Measurements from ENCODE around the gene LRFN4. TPM values are rescaled to one million over a fixed set of nuclear protein-coding genes. Genes with fewer than 3 reads are reported as not detected.

Gene LRFN4
- total RNA-seq, 4 donors from 2014 or later: 8.7 to 21.9 (median 13.1) TPM

GRCh38 chr11:66815646-66816045 lies 41.2 kb upstream of the LRFN4 start:
- DNase-seq (ENCODE audit: extremely low spot score): no peak
- intact Hi-C loops (cut with DNase I): no loop called here

GRCh38 chr11:66818231-66818955 lies 38.5 kb upstream of the LRFN4 start:
- 89% methylated on average over 3 of the region's 3 CpGs for WGBS
- no peaks in the 10 kb centered on the region for H3K27me3 ChIP-seq
- intact Hi-C loops (cut with DNase I): no loop called here

More at GRCh38 chr11:66815646-66816045, 41.2 kb upstream of the LRFN4 start:
- peaks cover 0 to 27% (median 0%) of the 10 kb centered on the region in 4 donors for H3K36me3 ChIP-seq
- H3K9me3 ChIP-seq: no peaks in the 10 kb centered on the region
- TF ChIP-seq EP300 (IDR thresholded peaks at IDR 0.05): no peak
- no peak for TF ChIP-seq POLR2A (IDR thresholded peaks at IDR 0.05; ENCODE audit: low read depth)
- TF ChIP-seq CTCF (IDR thresholded peaks at IDR 0.05): no peak
- no peak for TF ChIP-seq POLR2AphosphoS5 (IDR thresholded peaks at IDR 0.05)
- 88% methylated on average over 1 of the region's 1 CpG for WGBS
- H3K4me3 ChIP-seq: no peak overlapping the region
- H3K27me3 ChIP-seq: no peaks in the 10 kb centered on the region
- H3K4me1 ChIP-seq: no peaks in the 10 kb centered on the region
- no peak overlapping the region for H3K27ac ChIP-seq (replicated peaks in 1 of 4)

GRCh38 chr11:66820381-66820780 lies 36.5 kb upstream of the LRFN4 start:
- WGBS: 81% methylated on average over 3 of the region's 3 CpGs
- TF ChIP-seq CTCF (IDR thresholded peaks at IDR 0.05) (no peak), POLR2A (IDR thresholded peaks at IDR 0.05; ENCODE audit: low read depth) (no peak), EP300 (IDR thresholded peaks at IDR 0.05) (no peak), POLR2AphosphoS5 (IDR thresholded peaks at IDR 0.05) (no peak)

More at GRCh38 chr11:66818231-66818955, 38.5 kb upstream of the LRFN4 start:
- H3K27ac ChIP-seq (replicated peaks in 1 of 4): no peak overlapping the region
- no peak for DNase-seq (ENCODE audit: extremely low spot score)
- no peaks in the 10 kb centered on the region for H3K9me3 ChIP-seq
- no peaks in the 10 kb centered on the region for H3K4me1 ChIP-seq
- TF ChIP-seq CTCF (IDR thresholded peaks at IDR 0.05) (no peak), POLR2AphosphoS5 (IDR thresholded peaks at IDR 0.05) (no peak), POLR2A (IDR thresholded peaks at IDR 0.05; ENCODE audit: low read depth) (no peak), EP300 (IDR thresholded peaks at IDR 0.05) (no peak)
- no peak overlapping the region for H3K4me3 ChIP-seq
- peaks cover 0 to 27% (median 2%) of the 10 kb centered on the region in 4 donors for H3K36me3 ChIP-seq

GRCh38 chr11:66820901-66821300 lies 36.0 kb upstream of the LRFN4 start:
- no peak for DNase-seq (ENCODE audit: extremely low spot score)
- TF ChIP-seq CTCF (IDR thresholded peaks at IDR 0.05) (no peak), POLR2A (IDR thresholded peaks at IDR 0.05; ENCODE audit: low read depth) (no peak)
- intact Hi-C loops (cut with DNase I): no loop called here
- H3K36me3 ChIP-seq: peaks cover 0 to 23% (median 2%) of the 10 kb centered on the region in 4 donors
- no peaks in the 10 kb centered on the region for H3K27me3 ChIP-seq
- no peak overlapping the region for H3K27ac ChIP-seq (replicated peaks in 1 of 4)
- no peak overlapping the region for H3K4me3 ChIP-seq
- H3K9me3 ChIP-seq: no peaks in the 10 kb centered on the region
- H3K4me1 ChIP-seq: no peaks in the 10 kb centered on the region
- 81% methylated on average over 3 of the region's 3 CpGs for whole genome bisulfite sequencing

More at GRCh38 chr11:66820381-66820780, 36.5 kb upstream of the LRFN4 start:
- H3K27me3 ChIP-seq: no peaks in the 10 kb centered on the region
- H3K4me3 ChIP-seq: no peak overlapping the region
- intact Hi-C loops (cut with DNase I): no loop called here
- H3K4me1 ChIP-seq: no peaks in the 10 kb centered on the region
- no peaks in the 10 kb centered on the region for H3K9me3 ChIP-seq
- H3K27ac ChIP-seq (replicated peaks in 1 of 4): no peak overlapping the region
- peaks cover 0 to 27% (median 2%) of the 10 kb centered on the region in 4 donors for H3K36me3 ChIP-seq
- DNase-seq (ENCODE audit: extremely low spot score): no peak
